GM12891 (cell line): ENCODE measurements around the gene FKBP10.

ENCODE experiments used
- PAX5 ChIP-seq: IDR thresholded peaks from 2 replicates; pipeline ENCODE4 v1.6.1; 2011; ENCODE audit warnings: low read length, moderate library complexity, mild to moderate bottlenecking; ENCODE audit not compliant: insufficient read depth, severe bottlenecking
- POLR2A ChIP-seq: IDR thresholded peaks from 2 replicates; pipeline ENCODE4 v1.6.1; 2011; ENCODE audit warnings: low read depth, low read length, control low read depth
- POLR2AphosphoS5 ChIP-seq: IDR thresholded peaks from 2 replicates; pipeline ENCODE4 v1.6.1; 2011; ENCODE audit warnings: low read depth, low read length, control low read depth
- SPI1 ChIP-seq: IDR thresholded peaks from 2 replicates; pipeline ENCODE4 v1.6.1; 2011; ENCODE audit warnings: low read depth, low read length, control low read depth
- TAF1 ChIP-seq: IDR thresholded peaks from 2 replicates; pipeline ENCODE4 v1.6.1; 2011; ENCODE audit warnings: low read depth, low read length, control low read depth

GRCh38 chr17:41785091-41785858, 27.5 kb upstream of the FKBP10 start:
- TF ChIP-seq POLR2A: no peak
- TF ChIP-seq SPI1: no peak
- TF ChIP-seq POLR2AphosphoS5: no peak
- TF ChIP-seq TAF1: no peak
- TF ChIP-seq PAX5: no peak
